CD8-positive, alpha-beta memory T cell (primary cell): ENCODE data around the gene TBC1D22A. TPM values are rescaled to one million over a fixed set of nuclear protein-coding genes. Genes with fewer than 3 reads are reported as not detected.

Experiments used
- CTCF ChIA-PET: fragments of 350-600 bp; sonication (Branson Sonifier 250); formaldehyde crosslinking; loops from one replicate; lab custom pipeline; 2021; ENCODE audit warnings: antibody characterized with exemption; lab: Charles Lee
- POLR2A ChIA-PET: fragments of 350-600 bp; sonication (Branson Sonifier 250); formaldehyde crosslinking; loops from one replicate; lab custom pipeline; 2021; ENCODE audit warnings: antibody characterized with exemption; lab: Charles Lee
- DNase-seq, 5 donors: peaks; one replicate each; pipeline versions ENCODE4 v3.0.0 to v3.0.0-alpha.2; 2020 to 2022; ENCODE audit warnings: mixed read lengths in 1 of 5
- H3K27ac ChIP-seq: one replicate; pipeline ENCODE4 v1.7.0; 2013; ENCODE audit warnings: low read depth, mild to moderate bottlenecking, low read length, moderate library complexity
- H3K27me3 ChIP-seq: 2 replicates; pipeline ENCODE4 v1.7.0; 2013; ENCODE audit warnings: low read length, mild to moderate bottlenecking; ENCODE audit not compliant: insufficient read depth, poor library complexity, severe bottlenecking
- H3K36me3 ChIP-seq: 2 replicates; pipeline ENCODE4 v1.7.0; 2013; ENCODE audit warnings: mild to moderate bottlenecking, low read length, moderate library complexity; ENCODE audit not compliant: insufficient read depth
- H3K4me1 ChIP-seq: 2 replicates; pipeline ENCODE4 v1.7.0; 2013; ENCODE audit warnings: mild to moderate bottlenecking, low read length, moderate library complexity; ENCODE audit not compliant: insufficient read depth
- H3K4me3 ChIP-seq: 2 replicates; pipeline ENCODE4 v1.7.0; 2013; ENCODE audit warnings: mild to moderate bottlenecking, low read length
- H3K9me3 ChIP-seq: 2 replicates; pipeline ENCODE4 v1.7.0; 2013; ENCODE audit warnings: mild to moderate bottlenecking, low read length
- H3K27ac Mint-ChIP-seq, 8 donors: one replicate each; pipeline ENCODE4 v1.8.0; 2020 to 2021; ENCODE audit warnings: mixed read lengths in 8 of 8, mild to moderate bottlenecking in 6 of 8, inconsistent platforms in 3 of 8, moderate library complexity in 3 of 8
- H3K27me3 Mint-ChIP-seq, 2 donors: one replicate each; pipeline ENCODE4 v1.8.0; 2020 to 2021; ENCODE audit warnings: mixed read lengths in 2 of 2, mild to moderate bottlenecking in 1 of 2, moderate library complexity in 1 of 2
- H3K36me3 Mint-ChIP-seq, 3 donors: one replicate each; pipeline ENCODE4 v1.8.0; 2020 to 2021; ENCODE audit warnings: mixed read lengths in 3 of 3, inconsistent platforms in 1 of 3, mild to moderate bottlenecking in 1 of 3
- H3K4me1 Mint-ChIP-seq, 3 donors: one replicate each; pipeline ENCODE4 v1.8.0; 2020 to 2021; ENCODE audit warnings: mixed read lengths in 3 of 3, inconsistent platforms in 1 of 3, mild to moderate bottlenecking in 1 of 3
- H3K4me3 Mint-ChIP-seq, 7 donors: one replicate each; pipeline ENCODE4 v1.8.0; 2020 to 2021; ENCODE audit warnings: mixed read lengths in 7 of 7, mild to moderate bottlenecking in 6 of 7, moderate library complexity in 4 of 7, inconsistent platforms in 2 of 7
- H3K9me3 Mint-ChIP-seq, 5 donors: one replicate each; pipeline ENCODE4 v1.8.0; 2020 to 2022; ENCODE audit warnings: mixed read lengths in 5 of 5, mild to moderate bottlenecking in 3 of 5, moderate library complexity in 2 of 5, inconsistent platforms in 1 of 5
- polyA plus RNA-seq: library from polyadenylated mRNA; unstranded; fragments of 300-500 nt; fragmentation: Illumina TruSeq; gene quantifications from one replicate; pipeline ENCODE4 v1.2.3, GENCODE V29; 2021
- total RNA-seq, 2 experiments: library from RNA; stranded (reverse); gene quantifications; one replicate each; pipeline ENCODE4 v1.2.3, GENCODE V29; 2021

The TBC1D22A gene
- total and polyA plus RNA-seq, 3 experiments from 2014 or later, result 26.6 to 34.8 (median 34.0) TPM

DNA sequence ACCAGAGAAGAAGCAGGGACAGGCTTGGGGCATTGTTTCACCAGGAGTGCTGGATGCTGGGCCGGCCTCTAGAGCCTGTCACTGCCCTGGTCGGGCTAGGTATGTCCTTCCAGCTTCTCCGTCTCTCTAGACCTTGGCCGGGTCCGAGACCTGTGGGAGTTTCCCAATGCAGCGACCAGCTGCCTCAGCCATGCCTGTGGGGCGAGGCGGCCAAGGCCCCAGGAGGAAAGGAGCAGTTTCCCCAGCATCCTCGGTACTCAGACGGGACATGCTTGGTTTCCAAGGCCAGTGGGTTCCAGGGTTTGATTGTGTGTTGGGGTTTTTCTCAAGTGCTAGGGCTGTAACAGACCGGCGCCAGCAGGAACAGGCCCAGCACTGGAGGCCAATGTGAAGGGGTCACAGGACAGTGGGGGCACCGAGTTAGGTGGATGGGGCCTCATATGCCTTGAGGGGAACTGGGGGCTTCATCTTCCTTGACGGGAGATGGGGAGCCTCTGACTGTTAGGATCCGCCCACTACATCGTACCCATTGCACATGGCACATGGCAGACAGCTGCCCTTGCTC, 339.0 kb downstream of the TBC1D22A start:
- Mint-ChIP-seq H3K27me3 (no peaks in the 10 kb centered on the region), H3K9me3 (no peaks in the 10 kb centered on the region), H3K4me3 (no peak overlapping the region), H3K4me1 (peaks cover 0 to 14% (median 4%) of the 10 kb centered on the region in 3 donors), H3K36me3 (peaks cover 0 to 20% (median 5%) of the 10 kb centered on the region in 3 donors), H3K27ac (no peak overlapping the region)
- DNase-seq, result no peak
- Histone ChIP-seq H3K4me1 (no peaks in the 10 kb centered on the region), H3K36me3 (no peaks in the 10 kb centered on the region), H3K27ac (no peak overlapping the region), H3K9me3 (no peaks in the 10 kb centered on the region), H3K27me3 (no peaks in the 10 kb centered on the region), H3K4me3 (no peak overlapping the region)
- CTCF ChIA-PET, result no interaction called here
- POLR2A ChIA-PET, result no interaction called here

DNA sequence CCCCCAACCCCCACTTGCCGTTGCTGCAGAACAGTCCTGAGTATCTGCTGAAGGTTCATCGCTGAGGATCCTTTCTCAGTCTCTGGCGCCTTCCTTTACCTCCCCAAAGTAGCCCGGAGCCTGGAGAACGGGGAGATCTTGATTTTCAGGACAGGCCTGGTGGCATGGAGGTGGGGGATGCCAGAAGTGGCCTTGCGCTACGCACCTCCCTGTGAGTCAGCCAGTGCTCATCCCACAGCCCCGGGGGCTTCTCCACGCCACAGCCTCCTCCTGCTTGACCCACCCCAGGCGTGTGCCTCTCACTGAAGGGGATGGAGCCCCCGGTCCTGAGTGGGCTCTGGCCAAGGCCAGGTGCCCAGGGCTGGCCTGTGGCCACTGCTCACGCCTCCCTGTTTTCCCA, 339.6 kb downstream of the TBC1D22A start:
- ChIA-PET CTCF (no interaction called here), POLR2A (no interaction called here)
- no peak overlapping the region for H3K27ac Mint-ChIP-seq
- no peak overlapping the region for H3K27ac ChIP-seq
- no peak for DNase-seq
- H3K4me3 ChIP-seq, result no peak overlapping the region
- no peaks in the 10 kb centered on the region for H3K27me3 Mint-ChIP-seq
- peaks cover 0 to 10% (median 4%) of the 10 kb centered on the region in 3 donors for H3K4me1 Mint-ChIP-seq
- no peaks in the 10 kb centered on the region for H3K36me3 ChIP-seq
- no peaks in the 10 kb centered on the region for H3K9me3 ChIP-seq
- H3K9me3 Mint-ChIP-seq, result no peaks in the 10 kb centered on the region
- H3K36me3 Mint-ChIP-seq, result peaks cover 0 to 18% (median 4%) of the 10 kb centered on the region in 3 donors
- H3K4me1 ChIP-seq, result no peaks in the 10 kb centered on the region
- H3K27me3 ChIP-seq, result no peaks in the 10 kb centered on the region
- no peak overlapping the region for H3K4me3 Mint-ChIP-seq

DNA sequence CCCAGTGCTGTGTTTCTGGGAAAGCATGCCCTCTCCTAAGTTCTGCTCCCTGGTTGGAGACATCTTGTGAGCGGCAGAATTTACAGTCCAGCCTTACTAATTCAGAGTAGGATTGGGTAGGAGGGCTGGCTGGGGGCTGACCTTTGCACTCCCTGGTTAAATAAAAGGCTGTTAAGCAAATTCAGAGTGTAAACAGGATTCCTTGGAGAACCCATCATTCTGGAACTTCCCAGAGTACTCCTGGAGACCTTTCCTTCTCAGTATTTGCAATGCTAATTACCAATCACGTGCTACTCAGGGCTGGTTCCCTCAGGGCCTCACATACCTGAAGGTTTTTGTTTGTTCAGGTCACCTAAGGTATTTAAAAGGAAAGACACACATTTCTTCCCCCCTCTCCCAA, 340.2 kb downstream of the TBC1D22A start:
- no peak overlapping the region for H3K27ac ChIP-seq
- no peak overlapping the region for H3K4me3 ChIP-seq
- ChIA-PET POLR2A (no interaction called here), CTCF (no interaction called here)
- no peaks in the 10 kb centered on the region for H3K9me3 ChIP-seq
- Mint-ChIP-seq H3K27ac (no peak overlapping the region), H3K4me1 (peaks cover 0 to 10% (median 4%) of the 10 kb centered on the region in 3 donors), H3K4me3 (no peak overlapping the region), H3K36me3 (peaks cover 0 to 18% (median 3%) of the 10 kb centered on the region in 3 donors), H3K9me3 (no peaks in the 10 kb centered on the region), H3K27me3 (no peaks in the 10 kb centered on the region)
- H3K4me1 ChIP-seq, result no peaks in the 10 kb centered on the region
- no peaks in the 10 kb centered on the region for H3K27me3 ChIP-seq
- DNase-seq, result no peak
- no peaks in the 10 kb centered on the region for H3K36me3 ChIP-seq

DNA sequence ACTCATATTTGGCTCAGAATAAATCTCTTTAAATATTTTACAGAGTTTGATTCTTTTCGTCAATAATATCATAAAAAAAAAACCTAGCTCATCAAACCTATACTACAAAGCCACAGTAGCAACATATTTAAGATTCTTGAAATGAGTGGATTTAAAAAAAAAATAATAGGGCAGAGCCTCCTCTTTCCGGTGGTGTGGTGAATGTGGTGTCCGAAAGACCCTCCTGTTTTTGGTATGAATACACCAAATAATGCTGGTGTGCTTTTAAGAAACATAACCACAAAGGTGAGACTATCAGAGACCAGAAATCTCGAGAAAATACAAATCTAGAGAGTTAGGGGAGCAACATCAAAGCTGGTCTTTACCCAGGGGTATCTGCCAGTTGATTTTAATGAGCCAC, 342.6 kb downstream of the TBC1D22A start:
- no peak for DNase-seq
- Mint-ChIP-seq H3K27me3 (no peaks in the 10 kb centered on the region), H3K4me3 (no peak overlapping the region), H3K36me3 (peaks cover 3 to 24% (median 3%) of the 10 kb centered on the region in 3 donors), H3K4me1 (peaks cover 0 to 10% (median 4%) of the 10 kb centered on the region in 3 donors), H3K9me3 (no peaks in the 10 kb centered on the region), H3K27ac (peak overlapping the region in 2 of 8 donors; percentile 5 to 30)
- ChIA-PET CTCF (no interaction called here), POLR2A (no interaction called here)
- H3K27me3 ChIP-seq, result no peaks in the 10 kb centered on the region
- no peaks in the 10 kb centered on the region for H3K4me1 ChIP-seq
- H3K4me3 ChIP-seq, result no peak overlapping the region
- no peaks in the 10 kb centered on the region for H3K9me3 ChIP-seq
- H3K36me3 ChIP-seq, result no peaks in the 10 kb centered on the region
- H3K27ac ChIP-seq, result no peak overlapping the region

DNA sequence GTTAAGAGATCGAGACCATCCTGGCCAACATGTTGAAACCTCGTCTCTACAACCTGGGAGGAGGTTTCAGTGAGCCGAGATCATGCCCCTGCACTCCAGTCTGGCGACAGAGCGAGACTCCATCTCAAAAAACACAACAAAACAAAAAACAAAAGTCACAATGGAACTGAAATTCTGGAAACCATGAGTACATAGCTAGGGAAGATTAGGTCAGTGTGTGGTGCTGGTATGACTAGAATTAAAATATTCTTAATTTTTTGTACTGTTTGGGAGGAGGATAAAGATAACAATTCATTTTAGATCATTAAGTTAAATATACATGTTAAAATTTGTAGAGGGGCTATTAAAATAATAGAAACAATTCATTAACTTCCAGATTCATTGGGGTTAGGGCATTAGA, 344.4 kb downstream of the TBC1D22A start:
- H3K36me3 Mint-ChIP-seq, result peaks cover 3 to 25% (median 10%) of the 10 kb centered on the region in 3 donors

DNA sequence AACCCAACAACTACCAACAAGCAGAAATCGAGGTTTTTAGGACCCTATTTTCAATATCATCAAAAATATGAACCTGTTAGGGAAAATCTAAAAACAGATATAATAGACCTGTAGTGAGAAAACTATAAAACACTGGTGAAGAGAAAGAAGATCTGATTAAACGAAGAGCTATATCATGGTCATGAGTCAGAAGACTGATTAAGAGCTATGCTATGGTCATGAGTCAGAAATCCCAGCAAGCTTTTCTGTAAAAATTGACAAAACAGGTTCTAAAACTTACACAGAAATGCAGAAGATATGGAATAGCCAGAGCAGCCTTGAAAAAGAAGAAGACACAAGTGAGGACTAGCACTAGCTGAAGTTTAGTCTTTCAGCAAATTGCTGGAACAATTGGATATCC, 345.0 kb downstream of the TBC1D22A start:
- ChIA-PET CTCF (no interaction called here), POLR2A (no interaction called here)
- DNase-seq, result no peak
- H3K4me1 Mint-ChIP-seq, result peaks cover 4% of the 10 kb centered on the region in 3 donors
- Histone ChIP-seq H3K36me3 (no peaks in the 10 kb centered on the region), H3K4me3 (no peak overlapping the region), H3K9me3 (no peaks in the 10 kb centered on the region), H3K27ac (no peak overlapping the region), H3K27me3 (no peaks in the 10 kb centered on the region), H3K4me1 (no peaks in the 10 kb centered on the region)
- H3K27me3 Mint-ChIP-seq, result no peaks in the 10 kb centered on the region
- H3K27ac Mint-ChIP-seq, result peak overlapping the region in 1 of 8 donors; percentile 23
- H3K36me3 Mint-ChIP-seq, result peaks cover 3 to 30% (median 10%) of the 10 kb centered on the region in 3 donors
- no peak overlapping the region for H3K4me3 Mint-ChIP-seq
- no peaks in the 10 kb centered on the region for H3K9me3 Mint-ChIP-seq

More for the DNA sequence above, 344.4 kb downstream of the TBC1D22A start:
- Histone ChIP-seq H3K27ac (no peak overlapping the region), H3K4me3 (no peak overlapping the region), H3K27me3 (no peaks in the 10 kb centered on the region), H3K4me1 (no peaks in the 10 kb centered on the region), H3K9me3 (no peaks in the 10 kb centered on the region), H3K36me3 (no peaks in the 10 kb centered on the region)
- peak overlapping the region in 2 of 8 donors; percentile 15 for H3K27ac Mint-ChIP-seq
- POLR2A ChIA-PET, result no interaction called here
- no peaks in the 10 kb centered on the region for H3K27me3 Mint-ChIP-seq
- H3K4me1 Mint-ChIP-seq, result peaks cover 4% of the 10 kb centered on the region in 3 donors
- CTCF ChIA-PET, result no interaction called here
- no peak for DNase-seq
- H3K9me3 Mint-ChIP-seq, result no peaks in the 10 kb centered on the region
- H3K4me3 Mint-ChIP-seq, result no peak overlapping the region

DNA sequence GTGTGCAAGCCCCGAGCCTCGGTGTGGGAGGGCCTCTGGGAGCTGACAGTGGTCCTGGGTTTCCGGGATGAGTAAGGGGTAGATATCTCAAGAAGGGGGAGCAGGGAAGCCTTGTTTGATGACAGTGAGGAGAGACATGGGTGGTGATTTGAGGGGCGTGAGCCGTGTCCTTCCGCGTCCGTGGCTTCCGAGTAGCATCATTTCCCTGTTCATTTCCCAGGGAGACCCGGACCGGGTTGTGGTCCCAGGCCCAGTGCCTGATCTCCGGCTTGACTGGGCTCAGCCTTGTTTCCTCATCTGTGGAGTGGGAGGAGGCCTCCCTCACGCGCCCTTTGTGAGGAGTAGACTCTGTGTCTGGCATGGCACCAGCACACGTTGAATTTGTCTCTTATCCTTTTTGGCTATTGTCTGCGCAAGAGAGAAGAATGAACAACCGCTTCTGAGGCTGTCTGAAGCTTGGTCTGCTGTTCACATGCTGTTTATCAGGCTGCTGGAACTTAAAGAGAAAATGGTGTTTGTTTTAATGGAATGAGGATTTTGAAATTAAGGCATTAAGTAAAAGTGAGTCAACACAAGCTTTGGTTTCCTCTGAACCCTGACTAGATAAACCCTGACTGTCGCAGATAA, 348.5 kb downstream of the TBC1D22A start:
- Mint-ChIP-seq H3K4me1 (peaks cover 0 to 4% (median 0%) of the 10 kb centered on the region in 3 donors), H3K4me3 (peak overlapping the region in 1 of 7 donors; percentile 72), H3K36me3 (peaks cover 3 to 44% (median 7%) of the 10 kb centered on the region in 3 donors), H3K27me3 (no peaks in the 10 kb centered on the region), H3K27ac (peak overlapping the region in 1 of 8 donors; percentile 12), H3K9me3 (no peaks in the 10 kb centered on the region)
- Histone ChIP-seq H3K4me1 (no peaks in the 10 kb centered on the region), H3K36me3 (no peaks in the 10 kb centered on the region), H3K27ac (no peak overlapping the region), H3K27me3 (no peaks in the 10 kb centered on the region), H3K9me3 (no peaks in the 10 kb centered on the region), H3K4me3 (no peak overlapping the region)
- ChIA-PET CTCF (no interaction called here), POLR2A (no interaction called here)
- DNase-seq, result no peak

DNA sequence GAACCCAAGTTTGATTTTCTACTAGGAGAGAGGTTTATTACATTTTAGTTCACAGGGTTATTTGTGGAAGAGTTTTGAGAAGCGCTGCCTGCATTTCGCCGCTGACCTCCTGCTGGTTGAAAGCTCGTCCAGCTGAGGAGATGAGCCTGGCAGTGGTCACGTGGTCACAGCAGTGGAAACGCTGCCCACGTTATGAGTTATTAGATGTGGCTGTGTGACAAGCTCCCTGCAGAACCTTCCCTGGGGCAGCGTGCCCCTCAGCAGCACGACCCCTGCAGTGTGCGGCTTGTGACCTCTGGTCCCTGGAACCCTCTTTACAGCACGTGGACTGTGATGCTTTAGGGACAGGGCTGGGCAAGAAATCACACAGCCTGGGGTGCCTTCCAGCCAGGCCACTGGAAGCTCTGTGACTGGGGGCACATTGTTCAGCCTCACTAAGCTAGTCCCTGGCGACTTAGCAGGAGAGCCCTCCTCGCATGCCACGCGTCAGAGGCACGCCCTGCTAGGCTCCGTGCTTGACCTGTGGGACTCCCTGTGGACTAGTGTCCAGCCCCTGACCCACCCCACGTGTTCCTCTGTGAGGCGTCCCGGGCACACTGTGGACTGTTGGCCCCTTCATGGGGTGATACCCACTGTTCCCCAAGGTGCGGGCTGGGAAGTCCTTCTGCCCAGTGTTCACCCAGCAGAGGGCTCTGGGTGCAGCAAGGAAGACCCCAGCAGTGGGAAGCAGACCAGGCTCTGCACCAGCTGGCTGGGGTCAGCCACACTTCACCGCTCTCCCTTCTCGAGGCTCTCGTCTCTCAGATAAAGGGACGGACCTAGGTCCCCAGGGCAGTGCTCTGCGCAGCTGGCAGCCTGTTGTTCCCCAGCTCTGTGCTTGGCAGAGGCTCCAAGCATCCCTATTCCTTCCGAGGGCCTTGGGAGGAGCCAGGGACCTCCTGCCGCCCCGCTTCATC, 349.5 kb downstream of the TBC1D22A start:
- POLR2A ChIA-PET, result no interaction called here
- Mint-ChIP-seq H3K9me3 (no peaks in the 10 kb centered on the region), H3K4me3 (no peak overlapping the region)

More for the DNA sequence above, 349.5 kb downstream of the TBC1D22A start:
- H3K4me1 ChIP-seq, result no peaks in the 10 kb centered on the region
- Mint-ChIP-seq H3K27me3 (no peaks in the 10 kb centered on the region), H3K27ac (no peak overlapping the region), H3K4me1 (peaks cover 0 to 4% (median 0%) of the 10 kb centered on the region in 3 donors), H3K36me3 (peaks cover 3 to 47% (median 7%) of the 10 kb centered on the region in 3 donors)
- no peaks in the 10 kb centered on the region for H3K27me3 ChIP-seq
- no peaks in the 10 kb centered on the region for H3K9me3 ChIP-seq
- H3K36me3 ChIP-seq, result no peaks in the 10 kb centered on the region
- CTCF ChIA-PET, result no interaction called here
- H3K27ac ChIP-seq, result no peak overlapping the region
- H3K4me3 ChIP-seq, result no peak overlapping the region
- DNase-seq, result no peak
